GM12872 (cell line): Measurements from ENCODE around the gene TEAD4.

ENCODE experiments used
- TF ChIP-seq, protein P1 (sequence below): IDR thresholded peaks from 3 replicates; pipeline ENCODE4 v1.5.1; 2011; ENCODE audit warnings: low read depth, mild to moderate bottlenecking, low read length, moderate library complexity; ENCODE audit not compliant: insufficient read depth

TEAD4 gene

GRCh38 chr12:2944401-2945047 lies 14.7 kb upstream of the TEAD4 start:
- TF ChIP-seq, protein P1, sequence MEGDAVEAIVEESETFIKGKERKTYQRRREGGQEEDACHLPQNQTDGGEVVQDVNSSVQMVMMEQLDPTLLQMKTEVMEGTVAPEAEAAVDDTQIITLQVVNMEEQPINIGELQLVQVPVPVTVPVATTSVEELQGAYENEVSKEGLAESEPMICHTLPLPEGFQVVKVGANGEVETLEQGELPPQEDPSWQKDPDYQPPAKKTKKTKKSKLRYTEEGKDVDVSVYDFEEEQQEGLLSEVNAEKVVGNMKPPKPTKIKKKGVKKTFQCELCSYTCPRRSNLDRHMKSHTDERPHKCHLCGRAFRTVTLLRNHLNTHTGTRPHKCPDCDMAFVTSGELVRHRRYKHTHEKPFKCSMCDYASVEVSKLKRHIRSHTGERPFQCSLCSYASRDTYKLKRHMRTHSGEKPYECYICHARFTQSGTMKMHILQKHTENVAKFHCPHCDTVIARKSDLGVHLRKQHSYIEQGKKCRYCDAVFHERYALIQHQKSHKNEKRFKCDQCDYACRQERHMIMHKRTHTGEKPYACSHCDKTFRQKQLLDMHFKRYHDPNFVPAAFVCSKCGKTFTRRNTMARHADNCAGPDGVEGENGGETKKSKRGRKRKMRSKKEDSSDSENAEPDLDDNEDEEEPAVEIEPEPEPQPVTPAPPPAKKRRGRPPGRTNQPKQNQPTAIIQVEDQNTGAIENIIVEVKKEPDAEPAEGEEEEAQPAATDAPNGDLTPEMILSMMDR = peak; percentile 83

DNA sequence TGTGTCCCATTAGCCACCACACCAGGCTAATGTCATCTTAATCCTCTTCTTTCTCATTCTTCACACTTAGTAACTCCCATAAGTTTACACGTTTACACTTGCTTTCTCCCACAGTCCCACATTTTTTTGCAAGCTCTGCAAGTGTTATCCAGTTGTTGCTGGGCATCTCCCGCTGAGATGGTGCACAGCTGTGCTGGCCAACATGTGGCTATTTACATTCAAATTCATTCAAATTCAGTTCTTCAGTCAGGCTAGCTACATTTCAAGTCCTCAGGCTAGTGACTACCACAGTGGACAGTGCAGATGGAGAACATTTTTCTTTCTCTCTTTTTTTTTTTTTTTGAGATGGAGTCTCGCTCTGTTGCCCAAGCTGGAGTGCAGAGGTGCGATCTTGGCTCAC lies 9.8 kb upstream of the TEAD4 start:
- TF ChIP-seq, protein P1 = no peak

DNA sequence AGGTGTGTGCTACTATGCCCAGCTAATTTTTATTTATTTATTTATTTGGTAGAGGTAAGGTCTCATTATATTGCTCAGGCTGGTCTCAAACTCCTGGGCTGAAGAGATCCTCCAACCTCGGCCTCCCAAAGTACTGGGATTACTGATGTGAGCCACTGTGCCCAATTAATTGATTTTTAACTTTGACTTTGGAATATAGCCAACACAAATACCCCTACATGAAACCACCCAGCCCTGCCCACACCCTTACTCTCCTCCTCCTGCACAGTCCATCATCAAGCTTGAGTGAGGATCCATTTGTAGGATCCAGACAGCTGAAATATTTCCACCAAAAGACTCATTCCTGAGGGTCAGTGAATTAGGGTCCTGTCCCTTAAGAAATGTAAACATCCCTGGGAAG lies 3.3 kb upstream of the TEAD4 start:
- TF ChIP-seq, protein P1 = no peak

- TF ChIP-seq, protein P1 = no peak
Observed at GRCh38 chr12:2957816-2958431, 1.3 kb upstream of the TEAD4 start.

DNA sequence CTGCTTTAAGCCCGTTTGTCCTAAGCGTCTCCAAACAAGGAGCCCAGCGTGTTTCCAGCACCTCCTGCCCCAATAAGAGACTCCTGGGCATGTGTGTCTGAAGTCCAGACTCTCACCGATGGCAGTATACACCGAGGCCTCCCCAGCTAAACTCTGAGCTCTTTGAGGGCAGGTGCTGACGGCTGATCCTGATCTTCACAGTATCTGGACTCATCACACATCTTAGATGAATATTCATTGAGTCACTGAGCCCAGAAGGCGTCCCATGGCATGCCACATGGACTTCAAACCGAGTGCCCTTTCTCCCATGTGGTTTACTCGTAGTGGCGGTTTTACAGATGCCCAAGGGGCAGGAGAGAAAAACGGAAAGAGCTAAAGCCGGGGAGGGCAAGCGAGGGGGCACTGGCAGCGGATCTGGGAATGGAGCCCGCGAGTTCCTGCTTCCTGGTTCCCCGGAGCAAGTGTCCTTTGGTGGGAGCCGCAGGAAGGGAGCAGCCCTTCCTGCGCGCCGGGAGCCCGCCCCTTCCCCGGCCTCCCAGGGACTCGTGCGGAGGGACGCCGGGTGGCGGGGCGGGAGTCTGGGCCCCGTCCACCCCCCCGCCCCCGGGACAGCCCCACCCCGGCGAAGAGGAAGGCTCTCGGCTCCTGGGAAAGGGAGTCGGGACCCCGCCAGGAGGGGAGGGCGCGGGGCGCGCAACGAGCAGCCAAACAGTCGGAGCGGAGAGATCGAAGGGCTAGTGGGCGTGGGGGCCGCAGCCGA lies 585 bp upstream of the TEAD4 start:
- TF ChIP-seq, protein P1 = no peak

DNA sequence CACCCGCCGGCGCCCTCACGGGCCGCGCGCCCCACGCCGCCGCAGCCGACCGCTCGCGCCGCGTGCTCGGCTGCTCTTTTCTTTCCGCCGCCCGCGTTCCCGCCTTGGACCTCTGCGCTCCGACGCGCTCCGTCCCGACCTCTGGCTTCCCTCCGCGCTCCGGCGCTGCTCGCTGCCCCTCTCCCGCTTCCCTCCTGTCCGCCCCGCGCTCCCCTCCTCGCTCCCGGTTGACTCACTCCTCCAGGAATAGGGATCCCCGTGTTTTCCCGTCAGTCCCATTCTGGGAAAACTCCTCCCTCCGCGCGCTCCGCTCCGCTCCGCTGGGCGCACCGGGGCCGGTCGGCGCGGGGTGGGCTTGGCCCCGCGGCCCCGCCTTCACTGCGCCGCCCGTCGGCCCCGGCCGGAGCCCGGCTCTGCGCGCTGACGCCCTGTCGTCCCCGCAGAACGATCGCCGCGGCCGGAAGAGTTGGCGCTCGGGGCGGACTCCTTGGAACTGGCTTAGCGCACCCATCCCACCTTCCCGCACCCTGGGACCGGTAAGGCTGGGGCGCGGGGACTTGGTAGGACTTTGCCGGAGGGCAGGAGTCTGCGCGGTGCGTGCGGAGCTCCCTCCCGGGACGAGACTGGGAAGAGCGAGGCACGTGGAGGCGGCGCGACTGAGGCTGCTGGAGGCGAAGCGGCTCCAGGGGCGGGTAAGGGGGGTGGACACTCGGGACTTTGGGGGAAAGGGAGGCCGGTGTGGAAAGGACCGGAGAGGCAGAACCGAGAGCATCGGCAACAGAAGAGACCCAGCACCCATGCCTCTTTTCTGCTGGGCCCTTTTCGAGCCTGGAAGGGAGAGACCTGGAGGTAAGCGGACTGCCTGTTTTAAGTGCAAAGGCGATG lies 550 bp downstream of the TEAD4 start:
- TF ChIP-seq, protein P1 = no peak

DNA sequence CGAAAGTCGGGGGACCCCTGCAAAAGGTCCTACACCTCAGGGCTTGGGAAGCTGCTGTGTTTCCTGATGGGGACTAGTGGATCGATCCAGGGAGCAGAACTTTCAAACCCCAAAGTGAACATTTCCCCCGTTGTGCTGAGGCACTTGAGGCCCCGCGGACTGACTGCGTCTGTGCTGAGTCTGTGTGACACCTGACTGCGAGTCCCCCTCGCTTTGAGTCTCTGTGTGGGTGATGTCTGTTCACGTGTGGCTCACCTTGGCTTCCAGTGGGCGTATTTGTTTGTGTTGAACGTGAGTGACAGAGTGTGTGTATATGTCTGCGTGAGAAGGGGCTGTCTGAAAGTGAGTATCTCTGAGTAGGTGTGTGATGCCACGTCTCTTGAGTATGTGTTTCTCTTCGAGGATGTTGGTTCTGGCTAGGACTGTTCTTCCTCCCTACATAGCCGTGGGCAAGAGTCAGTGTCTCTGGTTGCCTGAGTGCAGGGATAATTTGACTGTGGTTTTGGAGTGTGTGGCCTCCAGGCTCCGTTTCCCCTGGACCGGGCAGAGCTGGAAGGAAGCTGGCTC lies 1.3 kb downstream of the TEAD4 start:
- TF ChIP-seq, protein P1 = no peak
